HEK293 (cell line): ENCODE results near the gene PPY.

Experiments used
- KLF10 ChIP-seq: fragments of 450-650 bp; IDR thresholded peaks from 2 replicates; pipeline ENCODE4 v1.5.1; 2018; ENCODE audit warnings: missing biosample characterization, mild to moderate bottlenecking, missing genetic modification characterization
- REST ChIP-seq: fragments of 450-650 bp; formaldehyde crosslinking; IDR thresholded peaks from 2 replicates; pipeline ENCODE4 v1.5.1; 2016; ENCODE audit warnings: missing biosample characterization, missing genetic modification characterization
- TCF7L2 ChIP-seq: IDR thresholded peaks from 2 replicates; pipeline ENCODE4 v1.6.1; 2011; ENCODE audit warnings: low read depth, mild to moderate bottlenecking, inconsistent platforms, low read length, moderate library complexity, borderline replicate concordance
- TF ChIP-seq, protein P1 (sequence below): fragments of 450-650 bp; formaldehyde crosslinking; IDR thresholded peaks from 2 replicates; pipeline ENCODE4 v1.5.1; 2016; ENCODE audit warnings: missing biosample characterization, missing genetic modification characterization

DNA sequence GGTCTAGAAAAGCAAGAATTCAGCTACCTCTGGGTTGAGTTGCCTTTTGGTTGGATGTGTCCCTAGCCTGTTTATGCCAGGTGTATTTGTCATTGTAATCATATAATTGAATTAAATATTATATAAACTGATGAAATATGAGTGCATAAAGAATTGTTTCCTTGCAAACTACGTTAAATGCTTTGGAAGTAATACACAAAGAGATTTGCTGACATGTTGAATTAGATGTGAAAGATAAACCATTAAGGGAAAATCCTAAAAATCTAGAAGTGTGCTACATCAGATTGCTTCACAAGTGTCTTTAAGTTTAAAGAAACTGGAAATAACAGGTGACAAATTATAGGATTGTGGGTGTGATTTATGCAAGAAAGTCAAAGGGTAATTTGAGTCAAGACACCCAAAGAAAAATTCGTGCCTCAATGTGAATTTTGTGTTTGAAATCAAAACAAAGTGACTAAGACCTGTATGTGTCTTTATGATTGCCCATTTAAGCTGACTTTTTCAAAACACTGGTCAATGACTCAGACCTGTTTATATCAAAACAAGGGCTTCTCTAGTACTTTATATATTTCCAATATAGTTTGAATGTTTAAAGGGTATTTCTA lies 16.6 kb upstream of the PPY start:
- TF ChIP-seq TCF7L2 (no peak), REST (no peak), KLF10 (no peak)
- TF ChIP-seq, protein P1, sequence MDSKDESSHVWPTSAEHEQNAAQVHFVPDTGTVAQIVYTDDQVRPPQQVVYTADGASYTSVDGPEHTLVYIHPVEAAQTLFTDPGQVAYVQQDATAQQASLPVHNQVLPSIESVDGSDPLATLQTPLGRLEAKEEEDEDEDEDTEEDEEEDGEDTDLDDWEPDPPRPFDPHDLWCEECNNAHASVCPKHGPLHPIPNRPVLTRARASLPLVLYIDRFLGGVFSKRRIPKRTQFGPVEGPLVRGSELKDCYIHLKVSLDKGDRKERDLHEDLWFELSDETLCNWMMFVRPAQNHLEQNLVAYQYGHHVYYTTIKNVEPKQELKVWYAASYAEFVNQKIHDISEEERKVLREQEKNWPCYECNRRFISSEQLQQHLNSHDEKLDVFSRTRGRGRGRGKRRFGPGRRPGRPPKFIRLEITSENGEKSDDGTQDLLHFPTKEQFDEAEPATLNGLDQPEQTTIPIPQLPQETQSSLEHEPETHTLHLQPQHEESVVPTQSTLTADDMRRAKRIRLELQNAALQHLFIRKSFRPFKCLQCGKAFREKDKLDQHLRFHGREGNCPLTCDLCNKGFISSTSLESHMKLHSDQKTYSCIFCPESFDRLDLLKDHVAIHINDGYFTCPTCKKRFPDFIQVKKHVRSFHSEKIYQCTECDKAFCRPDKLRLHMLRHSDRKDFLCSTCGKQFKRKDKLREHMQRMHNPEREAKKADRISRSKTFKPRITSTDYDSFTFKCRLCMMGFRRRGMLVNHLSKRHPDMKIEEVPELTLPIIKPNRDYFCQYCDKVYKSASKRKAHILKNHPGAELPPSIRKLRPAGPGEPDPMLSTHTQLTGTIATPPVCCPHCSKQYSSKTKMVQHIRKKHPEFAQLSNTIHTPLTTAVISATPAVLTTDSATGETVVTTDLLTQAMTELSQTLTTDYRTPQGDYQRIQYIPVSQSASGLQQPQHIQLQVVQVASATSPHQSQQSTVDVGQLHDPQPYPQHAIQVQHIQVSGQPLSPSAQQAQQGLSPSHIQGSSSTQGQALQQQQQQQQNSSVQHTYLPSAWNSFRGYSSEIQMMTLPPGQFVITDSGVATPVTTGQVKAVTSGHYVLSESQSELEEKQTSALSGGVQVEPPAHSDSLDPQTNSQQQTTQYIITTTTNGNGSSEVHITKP (tag by site-specific recombination) = no peak
